Caco-2 (cell line): ENCODE data around the gene SLC46A2. TPM values are rescaled to one million over a fixed set of nuclear protein-coding genes. Genes with fewer than 3 reads are reported as not detected.

Experiments
- BruUV-seq: library from RNA; stranded (reverse); fragments of 400-500 nt; replicated peaks from 2 replicates; lab custom pipeline; 2021; lab: Mats Ljungman, UMichigan
- CTCF ChIA-PET: fragments of 300-600 bp; sonication (Branson Sonifier 250); formaldehyde crosslinking; loops from one replicate; lab custom pipeline; 2022; ENCODE audit warnings: antibody characterized with exemption; lab: Charles Lee
- POLR2A ChIA-PET: fragments of 300-600 bp; sonication (Branson Sonifier 250); formaldehyde crosslinking; loops from one replicate; lab custom pipeline; 2022; ENCODE audit warnings: antibody characterized with exemption; lab: Charles Lee
- DNase-seq, 2 experiments: peaks; one replicate each; pipeline versions ENCODE4 v3.0.0 to v3.0.0-alpha.2; 2020 to 2022
- H3K27me3 ChIP-seq: replicated peaks from 2 replicates; pipeline ENCODE4 v1.6.0; 2011; ENCODE audit warnings: low read length; ENCODE audit not compliant: control insufficient read depth, insufficient read depth
- H3K36me3 ChIP-seq: 2 replicates; pipeline ENCODE4 v1.5.1; 2011; ENCODE audit warnings: low read length; ENCODE audit not compliant: control insufficient read depth, insufficient read depth
- H3K4me1 ChIP-seq: fragments of 250-450 bp; sonication (Bioruptor Pico); 2 replicates; pipeline ENCODE4 v1.5.1; 2020; ENCODE audit warnings: mild to moderate bottlenecking
- H3K4me3 ChIP-seq: 2 replicates; pipeline ENCODE4 v1.5.1; 2011; ENCODE audit warnings: low read depth, mild to moderate bottlenecking, control low read depth, low read length
- H3K9me3 ChIP-seq: fragments of 250-450 bp; sonication (Bioruptor Pico); 2 replicates; pipeline ENCODE4 v1.5.1; 2020; ENCODE audit warnings: mild to moderate bottlenecking, moderate library complexity
- H3K27ac Mint-ChIP-seq: one replicate; pipeline ENCODE4 v1.8.0; 2022; ENCODE audit warnings: mixed read lengths; ENCODE audit not compliant: unreplicated experiment
- H3K27me3 Mint-ChIP-seq: one replicate; pipeline ENCODE4 v1.8.0; 2022; ENCODE audit warnings: mixed read lengths; ENCODE audit not compliant: insufficient read depth, unreplicated experiment
- H3K36me3 Mint-ChIP-seq: one replicate; pipeline ENCODE4 v1.8.0; 2022; ENCODE audit warnings: mild to moderate bottlenecking, mixed read lengths; ENCODE audit not compliant: insufficient read depth, unreplicated experiment
- H3K4me1 Mint-ChIP-seq: one replicate; pipeline ENCODE4 v1.8.0; 2022; ENCODE audit warnings: low read depth, mixed read lengths; ENCODE audit not compliant: unreplicated experiment
- H3K4me3 Mint-ChIP-seq: one replicate; pipeline ENCODE4 v1.8.0; 2022; ENCODE audit warnings: mild to moderate bottlenecking, moderate library complexity, mixed read lengths; ENCODE audit not compliant: unreplicated experiment
- H3K9me3 Mint-ChIP-seq: one replicate; pipeline ENCODE4 v1.8.0; 2022; ENCODE audit warnings: mixed read lengths; ENCODE audit not compliant: unreplicated experiment
- CTCF ChIP-seq, 2 experiments: fragments of 200-600 bp in 1 of 2; IDR thresholded peaks; 1 replicate in 1 of 2; 2 replicates in 1 of 2; pipeline versions ENCODE4 v1.5.1 to v1.8.0; 2011 to 2022; ENCODE audit warnings: antibody characterized with exemption in 1 of 2, control low read depth in 1 of 2, inconsistent platforms in 1 of 2, low read depth in 1 of 2, low read length in 1 of 2, mild to moderate bottlenecking in 1 of 2, moderate library complexity in 1 of 2; ENCODE audit not compliant: insufficient read depth in 1 of 2, severe bottlenecking in 1 of 2, unreplicated experiment in 1 of 2
- intact Hi-C: fragments of 100-400 bp; cut with micrococcal nuclease; formaldehyde crosslinking; loops from one replicate; pipeline ENCODE4 v1.10.0; 2022; ENCODE audit not compliant: unreplicated experiment
- total RNA-seq: library from RNA; stranded (reverse); gene quantifications from 2 replicates; pipeline ENCODE4 v1.2.3, GENCODE V29; 2022

Gene SLC46A2
- total RNA-seq, 1 experiment from 2014 or later, result not detected

GRCh38 chr9:112849363-112849922 lies 41.2 kb downstream of the SLC46A2 start:
- H3K4me1 Mint-ChIP-seq, result peaks cover 1% of the 10 kb centered on the region
- DNase-seq, result no peak
- H3K4me3 Mint-ChIP-seq, result no peak overlapping the region
- no peak overlapping the region for H3K4me3 ChIP-seq
- peaks cover 37% of the 10 kb centered on the region for H3K36me3 Mint-ChIP-seq
- H3K27ac Mint-ChIP-seq, result no peak overlapping the region
- H3K4me1 ChIP-seq, result no peaks in the 10 kb centered on the region
- ChIA-PET POLR2A (no interaction called here), CTCF (no interaction called here)
- TF ChIP-seq CTCF (IDR thresholded peaks at IDR 0.05; ENCODE audit: insufficient read depth in 1 of 2, low read depth in 1 of 2, low read length in 1 of 2, severe bottlenecking in 1 of 2, unreplicated experiment in 1 of 2), result no peak
- no peaks in the 10 kb centered on the region for H3K9me3 Mint-ChIP-seq
- H3K36me3 ChIP-seq, result peaks cover 4% of the 10 kb centered on the region
- no peaks in the 10 kb centered on the region for H3K27me3 Mint-ChIP-seq
- intact Hi-C loops, result no loop called here
- BruUV-seq, result no TSS peak
- no peaks in the 10 kb centered on the region for H3K27me3 ChIP-seq
- no peaks in the 10 kb centered on the region for H3K9me3 ChIP-seq

GRCh38 chr9:112848316-112849151 lies 42.1 kb downstream of the SLC46A2 start:
- H3K36me3 ChIP-seq, result peaks cover 4% of the 10 kb centered on the region

More at GRCh38 chr9:112848316-112849151, 42.1 kb downstream of the SLC46A2 start:
- BruUV-seq, result no TSS peak
- intact Hi-C loops, result no loop called here
- DNase-seq, result no peak
- no peaks in the 10 kb centered on the region for H3K9me3 Mint-ChIP-seq
- POLR2A ChIA-PET, result no interaction called here
- CTCF ChIA-PET, result no interaction called here
- Histone ChIP-seq H3K4me1 (no peaks in the 10 kb centered on the region), H3K4me3 (no peak overlapping the region), H3K27me3 (no peaks in the 10 kb centered on the region), H3K9me3 (no peaks in the 10 kb centered on the region)
- no peak overlapping the region for H3K27ac Mint-ChIP-seq
- peaks cover 35% of the 10 kb centered on the region for H3K36me3 Mint-ChIP-seq
- peaks cover 9% of the 10 kb centered on the region for H3K4me1 Mint-ChIP-seq
- H3K27me3 Mint-ChIP-seq, result no peaks in the 10 kb centered on the region
- no peak for TF ChIP-seq CTCF (IDR thresholded peaks at IDR 0.05; ENCODE audit: insufficient read depth in 1 of 2, low read depth in 1 of 2, low read length in 1 of 2, severe bottlenecking in 1 of 2, unreplicated experiment in 1 of 2)
- no peak overlapping the region for H3K4me3 Mint-ChIP-seq
